Measurements from ENCODE around the gene MXRA7. TPM values are rescaled to one million over a fixed set of nuclear protein-coding genes. Genes with fewer than 3 reads are reported as not detected.
"Not testable (repeated sequence)": the region's sequence is repeated elsewhere in the genome, so short reads cannot be mapped to it uniquely, and the experiment has no call there.

MXRA7 gene
- total and polyA plus RNA-seq, 3 donors from 2014 or later = 217 to 272 (median 253) TPM

DNA sequence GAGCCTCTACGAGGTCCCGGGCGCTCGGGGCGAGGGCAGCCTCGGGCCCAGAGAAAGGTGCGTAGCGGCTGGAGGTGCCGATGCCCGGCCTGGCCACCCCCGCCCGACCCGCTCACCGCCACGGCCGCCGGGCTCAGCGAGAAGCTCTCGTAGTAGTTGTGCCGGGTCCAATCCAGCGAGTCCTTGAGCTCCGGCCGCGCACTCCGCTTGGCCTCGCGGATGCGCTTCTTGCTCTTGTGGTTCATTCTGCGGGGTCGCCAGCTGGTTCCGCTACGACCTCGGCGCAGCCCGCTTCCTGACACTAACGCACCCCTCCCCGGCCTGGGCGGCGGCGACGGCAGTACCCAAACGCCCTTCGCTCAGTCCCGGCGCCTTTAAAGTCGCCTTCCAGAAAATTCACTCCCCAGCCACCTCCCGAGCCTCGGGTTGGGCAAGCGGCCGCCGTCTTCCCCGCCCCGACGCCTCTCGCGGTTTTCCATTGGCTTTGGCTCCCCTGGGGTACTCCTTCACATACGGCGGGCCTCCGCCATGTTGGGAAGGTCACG lies 15.5 kb upstream of the MXRA7 start, which contains the start of gene JMJD6:
Gene JMJD6, minus strand, starts transcription at position 376 of the 545 bp plus-strand sequence. Its CDS starts 131 bp downstream, at position 245.
- H3K4me3 ChIP-seq = peak within 1 kb of the TSS; percentile 87 to 99
- no peaks in the 10 kb centered on the region for H3K27me3 ChIP-seq
- 0% methylated on average over 1 to 60 of the region's 60 CpGs for WGBS, 2 donors
- H3K9me3 ChIP-seq = no peaks in the 10 kb centered on the region
- intact Hi-C loops (cut with DNase I; ENCODE audit: low total_unique reads) = no loop called here
- H3K27ac ChIP-seq = peak within 1 kb of the TSS; percentile 98 to 99
- DNase-seq = peak; percentile 97
- peak; percentile 75 for TF ChIP-seq POLR2A (IDR thresholded peaks at IDR 0.05)
- TF ChIP-seq, protein P1, sequence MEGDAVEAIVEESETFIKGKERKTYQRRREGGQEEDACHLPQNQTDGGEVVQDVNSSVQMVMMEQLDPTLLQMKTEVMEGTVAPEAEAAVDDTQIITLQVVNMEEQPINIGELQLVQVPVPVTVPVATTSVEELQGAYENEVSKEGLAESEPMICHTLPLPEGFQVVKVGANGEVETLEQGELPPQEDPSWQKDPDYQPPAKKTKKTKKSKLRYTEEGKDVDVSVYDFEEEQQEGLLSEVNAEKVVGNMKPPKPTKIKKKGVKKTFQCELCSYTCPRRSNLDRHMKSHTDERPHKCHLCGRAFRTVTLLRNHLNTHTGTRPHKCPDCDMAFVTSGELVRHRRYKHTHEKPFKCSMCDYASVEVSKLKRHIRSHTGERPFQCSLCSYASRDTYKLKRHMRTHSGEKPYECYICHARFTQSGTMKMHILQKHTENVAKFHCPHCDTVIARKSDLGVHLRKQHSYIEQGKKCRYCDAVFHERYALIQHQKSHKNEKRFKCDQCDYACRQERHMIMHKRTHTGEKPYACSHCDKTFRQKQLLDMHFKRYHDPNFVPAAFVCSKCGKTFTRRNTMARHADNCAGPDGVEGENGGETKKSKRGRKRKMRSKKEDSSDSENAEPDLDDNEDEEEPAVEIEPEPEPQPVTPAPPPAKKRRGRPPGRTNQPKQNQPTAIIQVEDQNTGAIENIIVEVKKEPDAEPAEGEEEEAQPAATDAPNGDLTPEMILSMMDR (IDR thresholded peaks at IDR 0.05) = no peak
- H3K4me1 ChIP-seq = peaks cover 13% of the 10 kb centered on the region
- H3K36me3 ChIP-seq (ENCODE audit: low read depth, missing control alignments) = no peaks in the 10 kb centered on the region

DNA sequence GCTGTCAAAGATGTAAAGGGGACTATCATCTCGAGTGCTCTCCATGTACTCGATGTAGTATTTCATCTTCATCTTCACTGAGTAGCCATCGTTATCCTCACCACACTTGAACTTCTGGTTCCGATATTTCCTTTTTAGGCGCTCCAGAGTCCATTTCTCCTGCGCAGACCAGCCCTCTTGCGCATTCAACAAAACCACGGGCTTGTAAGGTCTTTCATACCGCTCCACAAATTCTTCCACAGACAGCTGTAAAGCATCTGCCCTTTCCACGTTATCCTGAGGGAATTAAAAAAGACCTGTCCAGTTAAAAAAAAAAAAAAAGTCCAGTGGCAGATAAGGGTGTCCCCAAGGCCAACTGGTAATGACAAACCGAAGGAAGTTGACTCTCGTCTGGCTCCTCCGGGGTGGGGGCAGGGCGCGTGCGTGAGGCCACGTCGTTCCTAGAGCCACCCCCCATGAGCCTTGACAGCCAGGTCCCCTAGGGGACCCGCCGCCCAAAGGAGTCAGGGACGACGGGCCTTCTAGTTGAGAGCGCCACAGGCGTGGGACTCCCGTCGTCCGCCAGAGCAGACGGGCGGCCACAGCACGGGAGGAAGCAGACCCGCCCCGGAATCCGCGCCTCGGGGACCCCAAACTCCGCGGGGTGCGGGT lies 14.9 kb upstream of the MXRA7 start:
- H3K36me3 ChIP-seq (ENCODE audit: low read depth, missing control alignments) = no peaks in the 10 kb centered on the region
- 1 to 3% methylated on average over 22 to 37 of the region's 38 CpGs for WGBS, 2 donors
- H3K27me3 ChIP-seq = no peaks in the 10 kb centered on the region
- H3K27ac ChIP-seq = peak overlapping the region; percentile 98 to 99
- intact Hi-C loops (cut with DNase I; ENCODE audit: low total_unique reads) = no loop called here
- no peaks in the 10 kb centered on the region for H3K9me3 ChIP-seq
- peaks cover 18% of the 10 kb centered on the region for H3K4me1 ChIP-seq
- H3K4me3 ChIP-seq = peak overlapping the region; percentile 87 to 99
- TF ChIP-seq POLR2A (IDR thresholded peaks at IDR 0.05) = no peak
- TF ChIP-seq, protein P1 (IDR thresholded peaks at IDR 0.05) = no peak
- peak; percentile 87 for DNase-seq

DNA sequence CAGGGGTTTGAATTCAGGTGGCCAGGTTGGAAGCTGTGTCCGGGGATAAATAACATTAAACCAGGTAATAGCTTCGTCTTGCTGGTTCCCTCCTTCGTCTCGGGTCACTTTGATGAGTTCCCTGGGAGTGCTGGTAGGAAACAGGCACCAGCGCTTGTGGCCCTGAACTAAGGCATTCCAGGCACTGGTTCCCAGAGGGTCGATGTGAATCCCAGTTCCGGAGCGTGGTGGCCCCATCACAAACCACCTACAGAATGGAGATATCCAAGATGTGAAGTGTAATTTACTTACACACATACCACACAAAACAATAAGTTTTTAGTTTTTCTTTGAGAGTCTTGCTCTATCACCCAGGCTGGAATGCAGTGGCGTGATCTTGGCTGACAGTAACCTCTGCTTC lies 13.0 kb upstream of the MXRA7 start:
- Histone ChIP-seq H3K36me3 (ENCODE audit: low read depth, missing control alignments) (no peaks in the 10 kb centered on the region), H3K4me1 (peaks cover 18% of the 10 kb centered on the region), H3K27me3 (no peaks in the 10 kb centered on the region), H3K9me3 (no peaks in the 10 kb centered on the region), H3K27ac (no peak overlapping the region), H3K4me3 (no peak overlapping the region)
- intact Hi-C loops (cut with DNase I; ENCODE audit: low total_unique reads) = no loop called here
- TF ChIP-seq, protein P1 (IDR thresholded peaks at IDR 0.05) = no peak
- no peak for TF ChIP-seq POLR2A (IDR thresholded peaks at IDR 0.05)
- no peak for DNase-seq
- WGBS, 2 donors = 95% methylated on average over 9 of the region's 9 CpGs

DNA sequence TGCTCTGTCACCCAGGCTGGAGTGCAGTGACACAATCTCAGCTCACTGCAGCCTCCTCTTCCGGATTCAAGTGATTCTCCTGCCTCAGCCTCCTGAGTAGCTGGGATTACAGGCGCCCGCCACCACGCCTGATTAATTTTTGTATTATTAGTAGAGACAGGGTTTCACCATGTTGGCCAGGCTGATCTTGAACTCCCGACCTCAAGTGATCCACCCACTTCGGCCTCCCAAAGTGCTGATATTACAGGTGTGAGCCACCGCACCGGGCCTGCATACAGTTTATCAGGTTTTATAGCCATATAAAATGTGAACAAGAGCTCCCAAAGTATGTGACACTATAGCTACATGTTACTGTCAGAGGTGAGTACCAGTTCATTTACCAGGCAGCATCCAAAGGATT lies 12.2 kb upstream of the MXRA7 start:
- H3K27ac ChIP-seq; H3K4me3 ChIP-seq; intact Hi-C loops (cut with DNase I; ENCODE audit: low total_unique reads); H3K27me3 ChIP-seq; H3K9me3 ChIP-seq; H3K36me3 ChIP-seq (ENCODE audit: low read depth, missing control alignments): not testable (repeated sequence)
- peaks cover 16% of the 10 kb centered on the region for H3K4me1 ChIP-seq
- 92 to 93% methylated on average over 8 of the region's 8 CpGs for WGBS, 2 donors
- DNase-seq = peak; percentile 11

DNA sequence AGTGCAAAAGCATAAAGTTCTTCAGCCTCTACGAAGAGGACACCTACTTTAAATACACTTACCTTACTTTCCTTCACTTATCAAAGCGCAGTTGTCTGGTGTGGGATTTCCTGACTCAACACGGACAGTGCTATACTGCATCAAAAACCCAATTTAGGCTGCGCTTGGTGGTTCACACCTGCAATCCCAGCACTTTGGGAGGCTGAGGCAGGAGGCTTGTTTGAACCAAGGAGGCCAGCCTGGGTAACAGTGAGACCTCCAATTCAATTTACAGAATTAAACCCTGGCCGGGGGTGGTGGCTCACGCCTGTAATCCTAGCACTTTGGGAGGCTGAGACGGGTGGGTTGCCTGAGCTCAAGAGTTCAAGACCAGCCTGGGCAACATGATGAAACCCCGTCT lies 11.5 kb upstream of the MXRA7 start:
- Histone ChIP-seq H3K4me1 (peaks cover 9% of the 10 kb centered on the region), H3K4me3 (no peak overlapping the region), H3K36me3 (ENCODE audit: low read depth, missing control alignments) (no peaks in the 10 kb centered on the region), H3K27me3 (no peaks in the 10 kb centered on the region), H3K9me3 (no peaks in the 10 kb centered on the region), H3K27ac (no peak overlapping the region)
- intact Hi-C loops (cut with DNase I; ENCODE audit: low total_unique reads) = no loop called here
- 89 to 95% methylated on average over 8 of the region's 8 CpGs for WGBS, 2 donors
- peak; percentile 11 for DNase-seq
- no peak for TF ChIP-seq POLR2A (IDR thresholded peaks at IDR 0.05)
